ENCODE results near the gene PFDN1.

The PFDN1 gene

DNA sequence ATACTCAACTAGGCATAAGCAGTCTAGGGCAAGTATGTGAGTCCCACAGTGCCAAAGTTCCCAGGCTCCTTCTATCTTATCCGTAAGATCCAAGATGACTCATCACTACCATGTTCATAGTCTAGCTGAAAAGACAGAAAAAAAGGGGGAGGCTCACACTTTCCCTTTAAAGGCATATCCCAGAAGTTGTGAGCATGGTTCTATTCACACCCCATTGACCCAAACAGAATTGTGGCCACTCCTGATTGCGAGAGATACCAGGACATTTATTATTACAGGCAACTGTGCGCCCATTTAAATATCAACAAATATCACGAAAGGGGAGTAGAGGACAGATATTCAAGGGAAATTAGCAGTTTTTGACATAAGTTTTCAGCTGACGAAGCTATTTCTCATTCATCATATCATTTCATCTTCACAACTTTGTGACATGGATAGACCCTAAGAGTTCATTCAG, 8.1 kb upstream of the PFDN1 start:
- no peaks in the 10 kb centered on the region for H3K36me3 ChIP-seq (ENCODE audit: insufficient read depth, low read length)
- H3K4me3 ChIP-seq = no peak overlapping the region
- H3K9ac ChIP-seq (ENCODE audit: insufficient read length) = no peak overlapping the region
- no peak for DNase-seq (ENCODE audit: low read depth, low spot score)
- H3K27ac ChIP-seq = no peak overlapping the region
- no peak for TF ChIP-seq EZH2 (IDR thresholded peaks at IDR 0.05)
- TF ChIP-seq FOXP2 (optimal IDR thresholded peaks at IDR 0.05; ENCODE audit: control extremely low read depth, extremely low read length, insufficient read depth) = no peak
- TF ChIP-seq POLR2AphosphoS5 (IDR thresholded peaks at IDR 0.05; ENCODE audit: borderline replicate concordance, low read depth, low read length) = no peak
- H3K9me3 ChIP-seq (ENCODE audit: low read depth, low read length) = no peaks in the 10 kb centered on the region

DNA sequence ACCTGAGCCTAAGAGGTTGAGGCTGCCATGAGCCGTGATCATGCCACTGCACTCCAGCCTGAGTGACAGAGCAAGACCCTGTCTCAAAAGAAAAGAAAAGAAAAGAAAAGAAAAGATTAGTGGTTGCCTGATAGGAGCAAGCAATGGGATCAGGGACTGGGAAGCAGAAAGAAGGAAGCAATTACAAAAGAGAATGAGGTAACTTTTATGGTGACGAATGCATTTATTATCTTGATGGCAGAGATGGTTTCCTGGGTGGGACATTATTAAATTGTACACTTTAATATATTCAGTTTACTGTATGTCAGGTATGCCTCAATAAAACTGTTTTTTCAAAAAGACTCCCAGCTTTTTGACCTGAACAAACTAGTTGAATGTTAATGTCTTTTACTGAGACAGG, 7.5 kb upstream of the PFDN1 start:
- Histone ChIP-seq H3K27ac (no peak overlapping the region), H3K9ac (ENCODE audit: insufficient read length) (no peak overlapping the region), H3K4me3 (no peak overlapping the region), H3K9me3 (ENCODE audit: low read depth, low read length) (no peaks in the 10 kb centered on the region), H3K36me3 (ENCODE audit: insufficient read depth, low read length) (no peaks in the 10 kb centered on the region)
- no peak for DNase-seq (ENCODE audit: low read depth, low spot score)
- TF ChIP-seq FOXP2 (optimal IDR thresholded peaks at IDR 0.05; ENCODE audit: control extremely low read depth, extremely low read length, insufficient read depth) = no peak
- no peak for TF ChIP-seq POLR2AphosphoS5 (IDR thresholded peaks at IDR 0.05; ENCODE audit: borderline replicate concordance, low read depth, low read length)
- no peak for TF ChIP-seq EZH2 (IDR thresholded peaks at IDR 0.05)

DNA sequence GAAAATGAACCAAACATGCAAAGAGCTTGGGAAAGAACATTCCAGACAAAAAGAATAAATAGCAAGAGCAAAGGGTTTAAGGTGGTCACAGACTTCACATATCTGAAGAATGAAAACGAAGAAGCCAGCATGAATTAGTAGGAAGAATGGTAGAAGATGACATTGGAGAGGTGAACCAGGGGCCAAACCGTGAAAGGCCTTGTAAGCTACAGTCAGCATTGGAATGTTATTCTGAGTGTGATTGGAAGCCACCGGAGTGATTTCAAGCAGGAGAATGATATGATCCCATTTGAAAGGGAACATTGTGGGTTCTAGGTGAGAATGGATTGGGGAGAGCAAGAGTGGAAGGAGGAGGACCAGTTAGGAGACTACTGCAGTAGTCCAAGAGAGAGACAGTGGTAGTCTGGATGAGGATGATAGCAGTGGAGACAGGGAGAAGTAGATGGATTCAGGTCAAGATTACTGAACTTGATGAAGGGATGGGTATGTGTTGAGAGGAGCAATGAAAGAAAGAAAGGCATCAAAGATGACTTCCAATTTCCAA, 6.9 kb upstream of the PFDN1 start:
- DNase-seq (ENCODE audit: low read depth, low spot score) = no peak
- Histone ChIP-seq H3K36me3 (ENCODE audit: insufficient read depth, low read length) (no peaks in the 10 kb centered on the region), H3K9ac (ENCODE audit: insufficient read length) (no peak overlapping the region), H3K27ac (no peak overlapping the region), H3K4me3 (no peak overlapping the region), H3K9me3 (ENCODE audit: low read depth, low read length) (no peaks in the 10 kb centered on the region)
- TF ChIP-seq POLR2AphosphoS5 (IDR thresholded peaks at IDR 0.05; ENCODE audit: borderline replicate concordance, low read depth, low read length) = no peak
- no peak for TF ChIP-seq FOXP2 (optimal IDR thresholded peaks at IDR 0.05; ENCODE audit: control extremely low read depth, extremely low read length, insufficient read depth)
- no peak for TF ChIP-seq EZH2 (IDR thresholded peaks at IDR 0.05)

DNA sequence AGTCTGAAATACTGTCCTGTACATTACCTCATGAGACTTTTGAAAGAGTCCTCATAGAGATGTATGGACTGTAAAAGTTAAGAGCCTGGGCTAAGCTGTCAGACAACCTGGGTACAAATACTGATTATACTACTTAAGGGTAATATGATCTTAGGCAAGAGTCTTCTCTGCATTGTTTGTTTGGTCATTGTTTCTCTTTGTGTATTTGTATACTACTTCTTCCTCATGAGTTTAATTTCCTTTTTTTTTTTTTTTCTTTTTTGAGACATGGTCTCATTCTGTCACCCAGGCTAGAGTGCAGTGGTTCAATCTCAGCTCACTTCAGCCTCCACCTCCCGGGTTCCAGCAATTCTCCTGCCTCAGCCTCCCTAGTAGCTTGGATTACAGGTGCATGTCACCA, 2.6 kb upstream of the PFDN1 start:
- Histone ChIP-seq H3K4me3 (no peak overlapping the region), H3K27ac (no peak overlapping the region), H3K36me3 (ENCODE audit: insufficient read depth, low read length) (no peaks in the 10 kb centered on the region), H3K9ac (ENCODE audit: insufficient read length) (no peak overlapping the region), H3K9me3 (ENCODE audit: low read depth, low read length) (no peaks in the 10 kb centered on the region)
- no peak for DNase-seq (ENCODE audit: low read depth, low spot score)
- TF ChIP-seq EZH2 (IDR thresholded peaks at IDR 0.05) = no peak
- no peak for TF ChIP-seq POLR2AphosphoS5 (IDR thresholded peaks at IDR 0.05; ENCODE audit: borderline replicate concordance, low read depth, low read length)
- no peak for TF ChIP-seq FOXP2 (optimal IDR thresholded peaks at IDR 0.05; ENCODE audit: control extremely low read depth, extremely low read length, insufficient read depth)

DNA sequence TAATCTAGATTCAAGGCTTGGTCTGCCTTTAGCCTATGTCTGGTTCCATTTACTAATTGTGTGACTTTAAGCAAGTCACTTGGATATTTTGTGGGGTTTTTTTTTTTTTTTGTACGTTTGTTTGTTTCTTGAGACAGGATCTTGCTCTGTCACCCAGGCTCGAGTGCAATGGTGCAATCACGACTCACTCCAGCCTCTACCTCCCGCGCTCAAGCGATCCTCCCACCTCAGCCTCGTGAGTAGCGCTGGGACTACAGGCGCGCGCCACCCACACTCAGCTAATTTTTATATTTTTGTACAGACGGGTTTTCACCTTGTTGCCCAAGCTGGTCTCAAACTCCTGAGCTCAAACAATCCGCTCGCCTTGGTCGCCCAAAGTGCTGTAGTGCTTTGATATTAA, 1.1 kb upstream of the PFDN1 start:
- TF ChIP-seq POLR2AphosphoS5 (IDR thresholded peaks at IDR 0.05; ENCODE audit: borderline replicate concordance, low read depth, low read length) (no peak), FOXP2 (optimal IDR thresholded peaks at IDR 0.05; ENCODE audit: control extremely low read depth, extremely low read length, insufficient read depth) (no peak), EZH2 (IDR thresholded peaks at IDR 0.05) (no peak)
- no peak overlapping the region for H3K9ac ChIP-seq (ENCODE audit: insufficient read length)
- peaks cover 12% of the 10 kb centered on the region; the same call in 1 of the 2 replicates for H3K36me3 ChIP-seq (ENCODE audit: insufficient read depth, low read length)
- H3K27ac ChIP-seq = no peak overlapping the region
- no peak overlapping the region for H3K4me3 ChIP-seq
- H3K9me3 ChIP-seq (ENCODE audit: low read depth, low read length) = no peaks in the 10 kb centered on the region
- DNase-seq (ENCODE audit: low read depth, low spot score) = no peak

DNA sequence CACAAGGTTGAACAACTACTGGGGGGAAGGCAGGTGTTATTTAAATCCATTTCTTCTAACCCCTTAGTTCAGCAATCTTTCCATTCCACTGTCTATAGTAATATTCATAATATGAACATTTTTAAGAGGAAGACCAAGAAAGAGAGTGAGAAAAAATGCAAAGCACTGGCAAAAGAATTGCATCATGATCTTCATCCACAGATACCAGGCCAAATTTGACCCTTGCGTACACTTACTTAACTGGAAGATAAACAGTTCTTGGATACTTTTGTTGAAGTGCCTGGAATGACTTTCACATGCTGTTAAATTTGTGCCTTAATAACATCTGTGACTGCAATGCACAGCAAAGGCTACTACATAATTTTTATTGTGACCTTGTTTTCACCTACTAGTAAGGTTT, 1.8 kb downstream of the PFDN1 start:
- no peak for TF ChIP-seq FOXP2 (optimal IDR thresholded peaks at IDR 0.05; ENCODE audit: control extremely low read depth, extremely low read length, insufficient read depth)
- TF ChIP-seq POLR2AphosphoS5 (IDR thresholded peaks at IDR 0.05; ENCODE audit: borderline replicate concordance, low read depth, low read length) = no peak
- TF ChIP-seq EZH2 (IDR thresholded peaks at IDR 0.05) = no peak
- no peak for DNase-seq (ENCODE audit: low read depth, low spot score)
- H3K9ac ChIP-seq (ENCODE audit: insufficient read length) = no peak overlapping the region
- no peaks in the 10 kb centered on the region for H3K9me3 ChIP-seq (ENCODE audit: low read depth, low read length)
- peaks cover 23% of the 10 kb centered on the region; the same call in 1 of the 2 replicates for H3K36me3 ChIP-seq (ENCODE audit: insufficient read depth, low read length)
- H3K4me3 ChIP-seq = no peak overlapping the region
- no peak overlapping the region for H3K27ac ChIP-seq

DNA sequence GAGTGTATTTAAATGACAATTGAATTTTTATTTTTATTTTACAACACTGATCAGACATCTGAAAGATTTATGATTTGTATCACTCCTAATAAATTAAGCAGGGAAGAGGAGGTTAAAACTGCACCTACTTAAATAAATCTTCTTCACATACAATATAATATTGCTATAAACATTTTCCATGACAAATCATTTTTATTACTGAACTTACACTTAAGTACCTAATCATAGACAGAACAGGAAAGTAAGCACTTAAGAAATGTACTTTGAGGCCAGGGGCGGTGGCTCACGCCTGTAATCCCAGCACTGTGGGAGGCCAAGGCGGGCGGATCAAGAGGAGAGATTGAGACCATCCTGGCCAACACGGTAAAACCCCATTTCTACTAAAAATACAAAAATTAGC, 3.8 kb downstream of the PFDN1 start:
- no peak overlapping the region for H3K27ac ChIP-seq
- no peak for DNase-seq (ENCODE audit: low read depth, low spot score)
- H3K9me3 ChIP-seq (ENCODE audit: low read depth, low read length) = no peaks in the 10 kb centered on the region
- no peak for TF ChIP-seq POLR2AphosphoS5 (IDR thresholded peaks at IDR 0.05; ENCODE audit: borderline replicate concordance, low read depth, low read length)
- no peak for TF ChIP-seq EZH2 (IDR thresholded peaks at IDR 0.05)
- TF ChIP-seq FOXP2 (optimal IDR thresholded peaks at IDR 0.05; ENCODE audit: control extremely low read depth, extremely low read length, insufficient read depth) = no peak
- no peak overlapping the region for H3K9ac ChIP-seq (ENCODE audit: insufficient read length)
- peaks cover 23% of the 10 kb centered on the region; the same call in 1 of the 2 replicates for H3K36me3 ChIP-seq (ENCODE audit: insufficient read depth, low read length)
- no peak overlapping the region for H3K4me3 ChIP-seq

DNA sequence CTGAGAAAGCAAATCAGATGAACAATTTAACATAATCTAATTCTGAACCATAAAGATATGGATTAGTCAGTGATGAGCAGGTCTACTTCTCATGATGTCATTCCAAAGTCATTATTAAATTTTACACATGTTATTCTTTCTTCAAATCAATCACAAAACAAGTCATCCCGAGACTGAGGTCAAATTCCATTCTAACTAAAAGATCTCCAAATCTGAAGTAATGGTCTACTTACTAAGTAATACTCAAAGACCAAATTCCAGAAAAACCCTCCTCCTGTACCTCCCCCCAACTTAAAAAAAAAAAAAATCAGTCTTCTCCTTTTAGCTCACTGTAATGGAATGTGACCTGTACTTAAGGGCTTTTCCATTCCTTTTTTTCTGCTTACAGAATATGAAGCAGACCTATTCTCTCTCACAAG, 4.7 kb downstream of the PFDN1 start:
- Histone ChIP-seq H3K9me3 (ENCODE audit: low read depth, low read length) (no peaks in the 10 kb centered on the region), H3K4me3 (no peak overlapping the region), H3K27ac (0 out of 2 replicates have a peak overlapping the region, but pooled peaks have one; percentile 40), H3K9ac (ENCODE audit: insufficient read length) (no peak overlapping the region), H3K36me3 (ENCODE audit: insufficient read depth, low read length) (peaks cover 23% of the 10 kb centered on the region; the same call in 1 of the 2 replicates)
- no peak for DNase-seq (ENCODE audit: low read depth, low spot score)
- TF ChIP-seq EZH2 (IDR thresholded peaks at IDR 0.05) (no peak), POLR2AphosphoS5 (IDR thresholded peaks at IDR 0.05; ENCODE audit: borderline replicate concordance, low read depth, low read length) (no peak), FOXP2 (optimal IDR thresholded peaks at IDR 0.05; ENCODE audit: control extremely low read depth, extremely low read length, insufficient read depth) (no peak)

DNA sequence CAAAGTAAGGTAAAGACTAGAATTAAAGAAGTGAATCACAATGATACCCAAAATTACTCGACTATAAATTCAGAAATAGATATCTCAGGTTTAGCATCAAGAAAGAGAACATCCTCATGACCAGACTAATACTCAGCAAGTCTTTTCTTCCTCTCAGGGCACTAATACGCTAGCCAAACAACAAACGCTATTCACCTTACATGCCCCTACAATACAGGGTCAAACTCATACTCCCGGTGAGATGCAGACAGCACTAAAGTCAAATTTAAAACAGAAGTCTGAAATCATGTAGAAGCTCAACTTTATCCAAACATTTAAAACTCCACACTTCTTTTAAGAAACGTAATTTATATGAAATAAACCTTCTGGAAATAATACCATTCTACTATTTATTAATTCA, 5.6 kb downstream of the PFDN1 start:
- Histone ChIP-seq H3K9me3 (ENCODE audit: low read depth, low read length) (no peaks in the 10 kb centered on the region), H3K9ac (ENCODE audit: insufficient read length) (no peak overlapping the region), H3K27ac (0 out of 2 replicates have a peak overlapping the region, but pooled peaks have one; percentile 40), H3K36me3 (ENCODE audit: insufficient read depth, low read length) (peaks cover 23% of the 10 kb centered on the region; the same call in 1 of the 2 replicates), H3K4me3 (no peak overlapping the region)
- TF ChIP-seq FOXP2 (optimal IDR thresholded peaks at IDR 0.05; ENCODE audit: control extremely low read depth, extremely low read length, insufficient read depth) (no peak), POLR2AphosphoS5 (IDR thresholded peaks at IDR 0.05; ENCODE audit: borderline replicate concordance, low read depth, low read length) (no peak), EZH2 (IDR thresholded peaks at IDR 0.05) (no peak)
- DNase-seq (ENCODE audit: low read depth, low spot score) = no peak
